K562 (cell line): ENCODE data around the gene ANKRD24. TPM values are rescaled to one million over a fixed set of nuclear protein-coding genes. Genes with fewer than 3 reads are reported as not detected.

ENCODE experiments used
- ARID1B ChIP-seq: fragments of 450-650 bp; IDR thresholded peaks from 2 replicates; pipeline ENCODE4 v1.6.1; 2016; ENCODE audit warnings: antibody characterized with exemption, mild to moderate bottlenecking, inconsistent platforms
- ATF7 ChIP-seq: fragments of 450-650 bp; IDR thresholded peaks from 2 replicates; pipeline ENCODE4 v1.7.1; 2014; ENCODE audit warnings: mild to moderate bottlenecking, moderate library complexity
- EGR1 ChIP-seq: fragments of 450-650 bp; conservative IDR thresholded peaks from 2 replicates; pipeline ENCODE4 v1.6.1; 2017; ENCODE audit warnings: mild to moderate bottlenecking
- ERF ChIP-seq: fragments of 450-650 bp; formaldehyde crosslinking; IDR thresholded peaks from 2 replicates; pipeline ENCODE4 v1.4.0; 2020; ENCODE audit warnings: mild to moderate bottlenecking, mixed read lengths
- ETV1 ChIP-seq: fragments of 450-650 bp; conservative IDR thresholded peaks from 2 replicates; pipeline ENCODE4 v1.6.1; 2016; ENCODE audit warnings: missing genetic modification characterization, control low read depth, low read depth, missing compliant biosample characterization
- GABPB1 ChIP-seq: sonication (generic); formaldehyde crosslinking; IDR thresholded peaks from 2 replicates; pipeline ENCODE4 v1.8.0; 2022; ENCODE audit warnings: mild to moderate bottlenecking, missing genetic modification reagents
- HDAC1 ChIP-seq, 2 experiments: fragments of 450-650 bp; IDR thresholded peaks; 2 replicates each; pipeline ENCODE4 v1.6.1; 2016 to 2017; ENCODE audit warnings: inconsistent platforms in 1 of 2, mild to moderate bottlenecking in 1 of 2, moderate library complexity in 1 of 2
- ILK ChIP-seq: fragments of 450-650 bp; IDR thresholded peaks from 2 replicates; pipeline ENCODE4 v1.6.1; 2016; ENCODE audit warnings: missing genetic modification characterization, low read depth, mild to moderate bottlenecking, missing compliant biosample characterization, moderate library complexity, borderline replicate concordance
- IRF2 ChIP-seq: sonication (generic); formaldehyde crosslinking; IDR thresholded peaks from 2 replicates; pipeline ENCODE4 v1.8.1; 2022; ENCODE audit warnings: mild to moderate bottlenecking, missing genetic modification reagents
- JUND ChIP-seq, 2 experiments: IDR thresholded peaks; 2 replicates in 1 of 2; 3 replicates in 1 of 2; pipeline ENCODE4 v1.6.1; 2011; ENCODE audit warnings: borderline replicate concordance in 2 of 2, low read depth in 2 of 2, low read length in 2 of 2, improper control_type of control experiment in 1 of 2, missing biosample characterization in 1 of 2, missing genetic modification characterization in 1 of 2, missing genetic modification reagents in 1 of 2
- PHTF2 ChIP-seq: fragments of 250-450 bp; sonication (Bioruptor Pico); IDR thresholded peaks from 2 replicates; pipeline ENCODE4 v1.5.0; 2021; ENCODE audit warnings: mild to moderate bottlenecking
- SP2 ChIP-seq: IDR thresholded peaks from 2 replicates; pipeline ENCODE4 v1.6.1; 2011; ENCODE audit warnings: mild to moderate bottlenecking, low read depth, low read length, moderate library complexity; ENCODE audit not compliant: poor library complexity, severe bottlenecking; ENCODE audit errors: extremely low read depth
- TARDBP ChIP-seq: fragments of 450-650 bp; IDR thresholded peaks from 2 replicates; pipeline ENCODE4 v1.6.1; 2016
- XRCC4 ChIP-seq: IDR thresholded peaks from one replicate; pipeline ENCODE4 v1.6.1; 2011; ENCODE audit not compliant: insufficient read depth, insufficient read length; ENCODE audit errors: extremely low read depth
- ZFPM2 ChIP-seq: fragments of 250-450 bp; sonication (Bioruptor Pico); IDR thresholded peaks from 2 replicates; pipeline ENCODE4 v1.5.1; 2022; ENCODE audit warnings: mild to moderate bottlenecking
- ZNF57 ChIP-seq: fragments of 450-650 bp; formaldehyde crosslinking; IDR thresholded peaks from 2 replicates; pipeline ENCODE4 v1.4.0; 2020; ENCODE audit warnings: mild to moderate bottlenecking, moderate library complexity
- ZNF668 ChIP-seq: fragments of 250-450 bp; sonication (Bioruptor Pico); IDR thresholded peaks from 2 replicates; pipeline ENCODE4 v1.8.0; 2022; ENCODE audit warnings: mild to moderate bottlenecking, inconsistent platforms
- ZNF778 ChIP-seq: fragments of 450-650 bp; formaldehyde crosslinking; IDR thresholded peaks from 2 replicates; pipeline ENCODE4 v1.4.0; 2020; ENCODE audit warnings: mild to moderate bottlenecking, moderate library complexity
- polyA plus RNA-seq, 8 experiments: library from polyadenylated mRNA; depleted of rRNA in 4 of 8; stranded (reverse) in 5 of 8; unstranded in 3 of 8; fragments of >200 nt; fragmentation: Nextera tagmentation in 2 of 8; fragmentation: Illumina TruSeq in 1 of 8; extraction: Ambion mirVana in 2 of 8; extraction: Trizol in 1 of 8; gene quantifications; 2 replicates each; pipeline versions ENCODE4 v1.2.1 to v1.2.3, GENCODE V29; 2011 to 2014; ENCODE audit warnings: inconsistent platforms in 1 of 8, missing spikeins in 1 of 8
- total RNA-seq, 7 experiments: library from RNA; depleted of rRNA in 6 of 7; stranded (reverse); fragments of >200 nt in 6 of 7; fragmentation: Illumina TruSeq in 2 of 7; extraction: Trizol in 2 of 7; gene quantifications; 2 replicates each; pipeline versions ENCODE4 v1.2.1 to v1.2.3, GENCODE V29; 2011 to 2021; ENCODE audit warnings: low replicate concordance in 1 of 7
- TF ChIP-seq, protein P1 (sequence below): fragments of 250-450 bp; sonication (Bioruptor Pico); IDR thresholded peaks from 2 replicates; pipeline ENCODE4 v1.9.0; 2021; ENCODE audit warnings: mild to moderate bottlenecking
- TF ChIP-seq, protein P2 (sequence below): fragments of 450-650 bp; IDR thresholded peaks from 2 replicates; pipeline ENCODE4 v1.6.1; 2017; ENCODE audit warnings: antibody characterized with exemption, mild to moderate bottlenecking
- TF ChIP-seq, protein P3 (sequence below): fragments of 450-650 bp; IDR thresholded peaks from 2 replicates; pipeline ENCODE4 v1.6.1; 2016; ENCODE audit warnings: antibody characterized with exemption
- TF ChIP-seq, protein P4 (sequence below): sonication (generic); formaldehyde crosslinking; IDR thresholded peaks from 2 replicates; pipeline ENCODE4 v1.8.1; 2022; ENCODE audit warnings: missing genetic modification reagents

Gene ANKRD24
- total and polyA plus RNA-seq, 9 of the 15 experiments (the other 6 are each of a cell fraction or from before 2014, with no cell fraction given), result 0.07 to 0.12 (median 0.09) TPM; not detected in 5

DNA sequence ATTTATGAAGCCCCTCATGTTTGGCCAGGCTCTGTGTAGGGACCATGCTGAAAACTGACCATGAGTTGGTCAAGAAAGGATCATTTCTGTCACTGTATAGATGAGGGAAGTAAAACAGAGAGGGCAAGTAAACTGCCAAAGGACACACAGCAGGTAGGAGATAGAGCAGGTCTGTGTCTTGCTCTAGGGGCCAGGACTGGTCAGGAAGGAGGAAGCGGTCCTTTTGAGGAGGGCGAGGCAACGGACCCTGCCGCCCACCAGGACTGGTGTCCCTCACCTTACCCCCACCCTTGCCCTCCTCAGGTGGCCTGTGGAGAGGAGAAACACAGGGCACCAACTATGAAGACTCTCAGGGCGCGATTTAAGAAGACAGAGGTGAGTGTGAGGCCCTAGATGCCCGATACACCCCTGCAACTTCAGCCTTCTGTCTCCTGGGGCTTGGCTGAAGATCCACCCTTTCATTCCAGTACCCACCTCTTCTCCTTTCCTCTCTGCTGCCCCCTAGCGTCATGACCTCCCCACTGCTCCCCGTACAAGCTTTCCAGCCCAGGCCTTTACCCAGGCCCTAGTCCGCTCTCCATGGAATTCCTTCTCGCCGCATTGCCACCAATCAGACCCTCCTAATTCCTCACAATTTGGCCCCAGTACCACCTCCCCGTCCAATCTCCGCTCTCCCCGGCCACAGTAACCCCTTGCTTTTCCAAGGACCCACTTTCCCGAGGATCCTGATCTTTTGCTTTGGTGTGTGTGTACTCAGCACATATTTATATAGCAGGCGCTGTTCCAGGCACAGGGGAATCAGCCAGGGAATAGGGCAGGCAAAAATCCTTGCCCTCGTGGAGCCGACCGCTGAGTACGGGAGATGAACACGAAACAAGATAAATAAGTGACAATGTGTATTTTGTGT is 3.9 kb downstream of the ANKRD24 start (continued):
- peak; percentile 40; the same call in 1 of the 2 replicates for TF ChIP-seq JUND (IDR thresholded peaks at IDR 0.05; ENCODE audit: borderline replicate concordance, low read depth, low read length)
- TF ChIP-seq JUND (tag; IDR thresholded peaks at IDR 0.05; ENCODE audit: borderline replicate concordance, low read depth, low read length), result 0 out of 3 replicates have a peak, but pooled peaks have one; percentile 7
- no peak for TF ChIP-seq PHTF2 (CRISPR knock-in tag)
- TF ChIP-seq, protein P1, sequence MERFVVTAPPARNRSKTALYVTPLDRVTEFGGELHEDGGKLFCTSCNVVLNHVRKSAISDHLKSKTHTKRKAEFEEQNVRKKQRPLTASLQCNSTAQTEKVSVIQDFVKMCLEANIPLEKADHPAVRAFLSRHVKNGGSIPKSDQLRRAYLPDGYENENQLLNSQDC (CRISPR knock-in tag), result no peak
- peak; percentile 60; the same call in 1 of the 2 replicates for TF ChIP-seq ATF7
- TF ChIP-seq SP2, result no peak
- TF ChIP-seq, protein P2, sequence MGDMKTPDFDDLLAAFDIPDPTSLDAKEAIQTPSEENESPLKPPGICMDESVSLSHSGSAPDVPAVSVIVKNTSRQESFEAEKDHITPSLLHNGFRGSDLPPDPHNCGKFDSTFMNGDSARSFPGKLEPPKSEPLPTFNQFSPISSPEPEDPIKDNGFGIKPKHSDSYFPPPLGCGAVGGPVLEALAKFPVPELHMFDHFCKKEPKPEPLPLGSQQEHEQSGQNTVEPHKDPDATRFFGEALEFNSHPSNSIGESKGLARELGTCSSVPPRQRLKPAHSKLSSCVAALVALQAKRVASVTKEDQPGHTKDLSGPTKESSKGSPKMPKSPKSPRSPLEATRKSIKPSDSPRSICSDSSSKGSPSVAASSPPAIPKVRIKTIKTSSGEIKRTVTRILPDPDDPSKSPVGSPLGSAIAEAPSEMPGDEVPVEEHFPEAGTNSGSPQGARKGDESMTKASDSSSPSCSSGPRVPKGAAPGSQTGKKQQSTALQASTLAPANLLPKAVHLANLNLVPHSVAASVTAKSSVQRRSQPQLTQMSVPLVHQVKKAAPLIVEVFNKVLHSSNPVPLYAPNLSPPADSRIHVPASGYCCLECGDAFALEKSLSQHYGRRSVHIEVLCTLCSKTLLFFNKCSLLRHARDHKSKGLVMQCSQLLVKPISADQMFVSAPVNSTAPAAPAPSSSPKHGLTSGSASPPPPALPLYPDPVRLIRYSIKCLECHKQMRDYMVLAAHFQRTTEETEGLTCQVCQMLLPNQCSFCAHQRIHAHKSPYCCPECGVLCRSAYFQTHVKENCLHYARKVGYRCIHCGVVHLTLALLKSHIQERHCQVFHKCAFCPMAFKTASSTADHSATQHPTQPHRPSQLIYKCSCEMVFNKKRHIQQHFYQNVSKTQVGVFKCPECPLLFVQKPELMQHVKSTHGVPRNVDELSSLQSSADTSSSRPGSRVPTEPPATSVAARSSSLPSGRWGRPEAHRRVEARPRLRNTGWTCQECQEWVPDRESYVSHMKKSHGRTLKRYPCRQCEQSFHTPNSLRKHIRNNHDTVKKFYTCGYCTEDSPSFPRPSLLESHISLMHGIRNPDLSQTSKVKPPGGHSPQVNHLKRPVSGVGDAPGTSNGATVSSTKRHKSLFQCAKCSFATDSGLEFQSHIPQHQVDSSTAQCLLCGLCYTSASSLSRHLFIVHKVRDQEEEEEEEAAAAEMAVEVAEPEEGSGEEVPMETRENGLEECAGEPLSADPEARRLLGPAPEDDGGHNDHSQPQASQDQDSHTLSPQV, result no peak
- no peak for TF ChIP-seq ZFPM2 (CRISPR knock-in tag)
- TF ChIP-seq ERF (CRISPR knock-in tag), result no peak
- no peak for TF ChIP-seq ZNF57
- no peak for TF ChIP-seq XRCC4
- no peak for TF ChIP-seq ARID1B
- no peak for TF ChIP-seq TARDBP
- TF ChIP-seq HDAC1 (IDR thresholded peaks at IDR 0.05), result no peak
- TF ChIP-seq ZNF778 (CRISPR knock-in tag), result no peak
- TF ChIP-seq ILK (tag), result no peak
- TF ChIP-seq, protein P3, sequence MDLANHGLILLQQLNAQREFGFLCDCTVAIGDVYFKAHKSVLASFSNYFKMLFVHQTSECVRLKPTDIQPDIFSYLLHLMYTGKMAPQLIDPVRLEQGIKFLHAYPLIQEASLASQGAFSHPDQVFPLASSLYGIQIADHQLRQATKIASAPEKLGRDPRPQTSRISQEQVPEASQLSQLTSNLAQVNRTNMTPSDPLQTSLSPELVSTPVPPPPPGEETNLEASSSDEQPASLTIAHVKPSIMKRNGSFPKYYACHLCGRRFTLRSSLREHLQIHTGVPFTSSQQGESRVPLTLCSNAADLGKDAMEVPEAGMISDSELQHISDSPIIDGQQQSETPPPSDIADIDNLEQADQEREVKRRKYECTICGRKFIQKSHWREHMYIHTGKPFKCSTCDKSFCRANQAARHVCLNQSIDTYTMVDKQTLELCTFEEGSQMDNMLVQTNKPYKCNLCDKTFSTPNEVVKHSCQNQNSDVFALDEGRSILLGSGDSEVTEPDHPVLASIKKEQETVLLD, result no peak
- no peak for TF ChIP-seq IRF2
- TF ChIP-seq GABPB1 (CRISPR knock-in tag), result no peak
- TF ChIP-seq, protein P4, sequence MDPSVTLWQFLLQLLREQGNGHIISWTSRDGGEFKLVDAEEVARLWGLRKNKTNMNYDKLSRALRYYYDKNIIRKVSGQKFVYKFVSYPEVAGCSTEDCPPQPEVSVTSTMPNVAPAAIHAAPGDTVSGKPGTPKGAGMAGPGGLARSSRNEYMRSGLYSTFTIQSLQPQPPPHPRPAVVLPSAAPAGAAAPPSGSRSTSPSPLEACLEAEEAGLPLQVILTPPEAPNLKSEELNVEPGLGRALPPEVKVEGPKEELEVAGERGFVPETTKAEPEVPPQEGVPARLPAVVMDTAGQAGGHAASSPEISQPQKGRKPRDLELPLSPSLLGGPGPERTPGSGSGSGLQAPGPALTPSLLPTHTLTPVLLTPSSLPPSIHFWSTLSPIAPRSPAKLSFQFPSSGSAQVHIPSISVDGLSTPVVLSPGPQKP (CRISPR knock-in tag), result no peak
- no peak for TF ChIP-seq ETV1
- no peak for TF ChIP-seq ZNF668
- no peak for TF ChIP-seq EGR1
